HepG2 (cell line): ENCODE data around the gene ABCG1. TPM values are rescaled to one million over a fixed set of nuclear protein-coding genes. Genes with fewer than 3 reads are reported as not detected.

Experiments
- ATAC-seq: fragments of 200-7000 bp; cut with Tn5 transposase; 3 replicates; pipeline ENCODE4 v1.9.1; 2020; ENCODE audit warnings: mild to moderate bottlenecking, moderate library complexity
- BruUV-seq: library from RNA; stranded (reverse); fragments of 400-500 nt; replicated peaks from 2 replicates; lab custom pipeline; 2021; lab: Mats Ljungman, UMichigan
- CTCF ChIA-PET: fragments of 300-600 bp; formaldehyde crosslinking; extraction: SDS; loops from one replicate; lab custom pipeline; 2021; ENCODE audit warnings: low total read pairs, inconsistent platforms, low intra/inter-chr PET ratio; lab: Yijun Ruan, JAX
- POLR2A ChIA-PET: fragments of 350-600 bp; sonication (Branson Sonifier 250); formaldehyde crosslinking; loops from one replicate; lab custom pipeline; 2020; ENCODE audit warnings: antibody characterized with exemption, inconsistent platforms; lab: Yijun Ruan, JAX
- DNase-seq: peaks from one replicate; pipeline ENCODE4 v3.0.0-alpha.2; 2015; ENCODE audit warnings: low spot score
- FAIRE-seq: peaks from 3 replicates; lab custom pipeline; 2011; peaks lifted over from hg19 to GRCh38; lab: Jason Lieb, UNC
- H2AFZ ChIP-seq: one replicate; pipeline ENCODE4 v1.6.1; 2011; ENCODE audit warnings: low read length, inconsistent platforms
- H3K27ac ChIP-seq: fragments of 300-600 bp; 3 replicates; pipeline ENCODE4 v1.8.0; 2011; ENCODE audit warnings: mixed run types, mild to moderate bottlenecking, mixed read lengths, low read length, inconsistent platforms; ENCODE audit not compliant: insufficient read depth; ENCODE audit errors: extremely low read length
- H3K27me3 ChIP-seq, 2 experiments: fragments of 200-600 bp in 1 of 2; 2 replicates in 1 of 2; 3 replicates in 1 of 2; pipeline versions ENCODE4 v1.6.0 to v1.8.0; 2011; ENCODE audit warnings: low read length in 2 of 2, mild to moderate bottlenecking in 2 of 2, moderate library complexity in 2 of 2, inconsistent platforms in 1 of 2; ENCODE audit not compliant: insufficient read depth in 2 of 2, control insufficient read depth in 1 of 2
- H3K36me3 ChIP-seq, 2 experiments: fragments of 200-600 bp in 1 of 2; replicated peaks in 1 of 2; 2 replicates in 1 of 2; 3 replicates in 1 of 2; pipeline versions ENCODE4 v1.5.1 to v1.8.0; 2011; ENCODE audit warnings: low read length in 2 of 2, inconsistent platforms in 1 of 2; ENCODE audit not compliant: insufficient read depth in 2 of 2, control insufficient read depth in 1 of 2
- H3K4me1 ChIP-seq: 2 replicates; pipeline ENCODE4 v1.5.1; 2012; ENCODE audit warnings: low read length, inconsistent platforms; ENCODE audit not compliant: insufficient read depth
- H3K4me2 ChIP-seq: 2 replicates; pipeline ENCODE4 v1.6.0; 2011; ENCODE audit warnings: low read depth, low read length, inconsistent platforms
- H3K4me3 ChIP-seq, 3 experiments: fragments of 200-600 bp in 1 of 3; sonication (generic), shearing (Covaris generic) in 1 of 3; replicated peaks in 1 of 3; 2 replicates each; pipeline ENCODE4 v1.5.1; 2011 to 2016; ENCODE audit warnings: low read length in 3 of 3, inconsistent platforms in 2 of 3, low read depth in 2 of 3, mild to moderate bottlenecking in 2 of 3, control low read depth in 1 of 3, mixed read lengths in 1 of 3; ENCODE audit not compliant: insufficient read depth in 1 of 3
- H3K79me2 ChIP-seq: one replicate; pipeline ENCODE4 v1.6.1; 2011; ENCODE audit warnings: low read length, inconsistent platforms; ENCODE audit not compliant: insufficient read depth
- H3K9ac ChIP-seq: 2 replicates; pipeline ENCODE4 v1.6.0; 2011; ENCODE audit warnings: mild to moderate bottlenecking, low read depth, low read length, inconsistent platforms; ENCODE audit not compliant: insufficient read depth
- H3K9me3 ChIP-seq: 2 replicates; pipeline ENCODE4 v1.5.1; 2012; ENCODE audit warnings: mild to moderate bottlenecking, low read length
- H4K20me1 ChIP-seq: 2 replicates; pipeline ENCODE4 v1.6.0; 2011; ENCODE audit warnings: inconsistent platforms, mild to moderate bottlenecking, low read length, moderate library complexity; ENCODE audit not compliant: insufficient read depth
- CREB3 ChIP-seq: sonication (generic); formaldehyde crosslinking; IDR thresholded peaks from 2 replicates; pipeline ENCODE4 v1.5.0; 2020; ENCODE audit warnings: missing genetic modification reagents
- EED ChIP-seq: sonication (generic); formaldehyde crosslinking; IDR thresholded peaks from 2 replicates; pipeline ENCODE4 v1.5.0; 2020; ENCODE audit warnings: mild to moderate bottlenecking, missing genetic modification reagents
- HNF1A ChIP-seq, 2 experiments: sonication (generic) in 1 of 2; formaldehyde crosslinking in 1 of 2; IDR thresholded peaks; 2 replicates each; pipeline versions ENCODE4 v1.4.0 to v1.6.1; 2016 to 2020; ENCODE audit warnings: borderline replicate concordance in 1 of 2, low read depth in 1 of 2, mild to moderate bottlenecking in 1 of 2, missing genetic modification reagents in 1 of 2
- KLF6 ChIP-seq: IDR thresholded peaks from 2 replicates; pipeline ENCODE4 v1.8.0; 2016; ENCODE audit warnings: missing biosample characterization, missing genetic modification reagents
- MED1 ChIP-seq: sonication (generic); formaldehyde crosslinking; IDR thresholded peaks from 2 replicates; pipeline ENCODE4 v1.4.0; 2020; ENCODE audit warnings: missing genetic modification reagents
- NR2F6 ChIP-seq, 2 experiments: IDR thresholded peaks; 2 replicates each; pipeline ENCODE4 v1.6.1; 2016; ENCODE audit warnings: antibody characterized with exemption in 1 of 2, mild to moderate bottlenecking in 1 of 2
- PCBP2 ChIP-seq: fragments of 200-400 bp; formaldehyde crosslinking; optimal IDR thresholded peaks from 2 replicates; pipeline ENCODE3; 2018; ENCODE audit warnings: low read length, low read depth; ENCODE audit not compliant: poor library complexity, severe bottlenecking
- POGK ChIP-seq: sonication (generic); formaldehyde crosslinking; conservative IDR thresholded peaks from 2 replicates; pipeline ENCODE4 v1.8.0; 2022; ENCODE audit warnings: mild to moderate bottlenecking, moderate library complexity, missing genetic modification reagents
- RELA ChIP-seq: sonication (generic); formaldehyde crosslinking; IDR thresholded peaks from 2 replicates; pipeline ENCODE4 v1.4.0; 2020; ENCODE audit warnings: missing genetic modification reagents
- REPIN1 ChIP-seq: sonication (generic); formaldehyde crosslinking; IDR thresholded peaks from 2 replicates; pipeline ENCODE4 v1.8.0; 2022; ENCODE audit warnings: missing genetic modification reagents, low read depth, mild to moderate bottlenecking, borderline replicate concordance
- TAF1 ChIP-seq: sonication (generic); formaldehyde crosslinking; IDR thresholded peaks from 2 replicates; pipeline ENCODE4 v1.4.0; 2020; ENCODE audit warnings: missing genetic modification reagents
- ZBTB46 ChIP-seq: sonication (generic); formaldehyde crosslinking; IDR thresholded peaks from 2 replicates; pipeline ENCODE4 v1.4.0; 2020; ENCODE audit warnings: mild to moderate bottlenecking, missing genetic modification reagents, borderline replicate concordance
- ZNF282 ChIP-seq: fragments of 450-650 bp; IDR thresholded peaks from 2 replicates; pipeline ENCODE4 v1.6.1; 2018; ENCODE audit not compliant: partially characterized antibody
- ZNF629 ChIP-seq: sonication (generic); formaldehyde crosslinking; conservative IDR thresholded peaks from 2 replicates; pipeline ENCODE4 v1.5.0; 2020; ENCODE audit warnings: missing genetic modification reagents
- ZNF768 ChIP-seq: sonication (generic); formaldehyde crosslinking; IDR thresholded peaks from 2 replicates; pipeline ENCODE4 v1.4.0; 2020; ENCODE audit warnings: missing genetic modification reagents
- WGBS: methylation state at CpG from one replicate; pipeline ENCODE4 v1.1.6; 2017; ENCODE audit warnings: low lambda C conversion rate; 5-methylcytosine and 5-hydroxymethylcytosine counted together
- in situ Hi-C: cut with HindIII; loops from 2 replicates; pipeline ENCODE4 v1.10.0; 2017; ENCODE audit warnings: low pct_unique_long_range_greater_than_20kb; ENCODE audit not compliant: extremely low pct_ligation_motif_present
- intact Hi-C: fragments of 100-400 bp; cut with micrococcal nuclease; formaldehyde crosslinking; loops from one replicate; pipeline ENCODE4 v1.10.0; 2022; ENCODE audit not compliant: unreplicated experiment
- polyA plus RNA-seq, 8 experiments: library from polyadenylated mRNA; depleted of rRNA in 3 of 8; stranded (reverse) in 7 of 8; unstranded in 1 of 8; fragments of >200 nt; fragmentation: Illumina TruSeq in 4 of 8; extraction: Trizol in 4 of 8; gene quantifications; 2 replicates each; pipeline versions ENCODE4 v1.2.1 to v1.2.3, GENCODE V29; 2011 to 2016; ENCODE audit warnings: low read depth in 4 of 8, missing spikeins in 1 of 8, mixed read lengths in 1 of 8; ENCODE audit not compliant: insufficient read depth in 1 of 8
- total RNA-seq, 5 experiments: library from RNA; depleted of rRNA; stranded (reverse); fragments of >200 nt; fragmentation: Illumina TruSeq; extraction: Trizol; gene quantifications; 2 replicates each; pipeline ENCODE4 v1.2.3, GENCODE V29; 2016; ENCODE audit warnings: low read depth in 1 of 5

ABCG1 gene
- total and polyA plus RNA-seq, 2 of the 13 experiments (the other 11 are each of a cell fraction or from before 2014, with no cell fraction given) = 0.04 TPM; not detected in 1

GRCh38 chr21:42291751-42292562 is 73.0 kb downstream of the ABCG1 start:
- Histone ChIP-seq H3K4me1 (no peaks in the 10 kb centered on the region), H4K20me1 (no peaks in the 10 kb centered on the region; the same call in 1 of the 2 replicates), H3K27ac (no peak overlapping the region), H2AFZ (no peak overlapping the region), H3K9ac (no peak overlapping the region), H3K36me3 (no peaks in the 10 kb centered on the region), H3K9me3 (no peaks in the 10 kb centered on the region), H3K79me2 (no peaks in the 10 kb centered on the region), H3K27me3 (peaks cover 3 to 35% of the 10 kb centered on the region in 2 experiments; a peak in 3 of 5 replicates), H3K4me3 (no peak overlapping the region), H3K4me2 (no peak overlapping the region)
- 0% methylated on average over 1 of the region's 22 CpGs for WGBS
- FAIRE-seq = no peak
- in situ Hi-C loops (no loop called here), intact Hi-C loops (no loop called here)
- DNase-seq = no peak
- ChIA-PET POLR2A (no interaction called here), CTCF (no interaction called here)
- no TSS peak for BruUV-seq
- ATAC-seq = peak; percentile 29
- TF ChIP-seq TAF1 (CRISPR knock-in tag) (no peak), HNF1A (IDR thresholded peaks at IDR 0.05; ENCODE audit: low read depth) (no peak), HNF1A (CRISPR knock-in tag; IDR thresholded peaks at IDR 0.05; ENCODE audit: borderline replicate concordance) (no peak), ZBTB46 (CRISPR knock-in tag) (no peak), ZNF282 (no peak), KLF6 (no peak), RELA (CRISPR knock-in tag) (no peak), POGK (CRISPR knock-in tag) (no peak), PCBP2 (no peak), REPIN1 (no peak), CREB3 (CRISPR knock-in tag) (no peak), EED (CRISPR knock-in tag) (no peak), MED1 (CRISPR knock-in tag) (no peak), NR2F6 (IDR thresholded peaks at IDR 0.05) (no peak), NR2F6 (CRISPR knock-in tag; IDR thresholded peaks at IDR 0.05) (no peak), ZNF629 (peak; percentile 66), ZNF768 (peak; percentile 46; the same call in 1 of the 2 replicates)
